Activated T-cell treated with anti-CD3 and anti-CD28 coated beads, Interleukin-2, amount 50 U/mL, for 72 hours (primary cell): ENCODE measurements around the gene RPRML. TPM values are rescaled to one million over a fixed set of nuclear protein-coding genes. Genes with fewer than 3 reads are reported as not detected.

Experiments
- ATAC-seq, 2 donors: fragments of 150-1000 bp; cut with Tn5 transposase; replicated peaks in 1 of 2; 2 replicates each; pipeline ENCODE4 v1.10.0; 2021; ENCODE audit warnings: moderate library complexity in 2 of 2, mild to moderate bottlenecking in 1 of 2
- DNase-seq, 2 donors: peaks; one replicate each; pipeline ENCODE4 v3.0.0; 2021 to 2022; ENCODE audit warnings: mixed read lengths in 1 of 2
- H3K27ac Mint-ChIP-seq: one replicate; pipeline ENCODE4 v1.8.0; 2022; ENCODE audit warnings: mild to moderate bottlenecking, moderate library complexity, mixed read lengths
- H3K27me3 Mint-ChIP-seq: one replicate; pipeline ENCODE4 v1.8.0; 2022; ENCODE audit warnings: low read depth, mixed read lengths
- H3K36me3 Mint-ChIP-seq, 2 donors: one replicate each; pipeline ENCODE4 v1.8.0; 2022; ENCODE audit warnings: mixed read lengths in 2 of 2, mild to moderate bottlenecking in 1 of 2; ENCODE audit not compliant: insufficient read depth in 2 of 2
- H3K4me1 Mint-ChIP-seq: one replicate; pipeline ENCODE4 v1.8.0; 2022; ENCODE audit warnings: low read depth, mixed read lengths
- H3K4me3 Mint-ChIP-seq, 2 donors: one replicate each; pipeline ENCODE4 v1.8.0; 2022; ENCODE audit warnings: mild to moderate bottlenecking in 2 of 2, mixed read lengths in 2 of 2, moderate library complexity in 2 of 2
- H3K9me3 Mint-ChIP-seq, 2 donors: one replicate each; pipeline ENCODE4 v1.8.0; 2022; ENCODE audit warnings: mixed read lengths in 2 of 2
- total RNA-seq, 2 donors: library from RNA; stranded (reverse); gene quantifications; one replicate each; pipeline ENCODE4 v1.2.3, GENCODE V29; 2022

RPRML gene
- total RNA-seq, 2 donors from 2014 or later = not detected

- Mint-ChIP-seq H3K36me3 (peaks cover 0 to 1% of the 10 kb centered on the region in 2 donors), H3K27me3 (peaks cover 10% of the 10 kb centered on the region), H3K4me3 (no peak overlapping the region), H3K9me3 (no peaks in the 10 kb centered on the region), H3K27ac (no peak overlapping the region), H3K4me1 (no peaks in the 10 kb centered on the region)
- no peak for ATAC-seq
- no peak for DNase-seq
Observed at GRCh38 chr17:46986366-46986765, 7.3 kb upstream of the RPRML start.

- no peak overlapping the region for H3K4me3 Mint-ChIP-seq
- ATAC-seq (no peak), DNase-seq (no peak)
- H3K9me3 Mint-ChIP-seq = no peaks in the 10 kb centered on the region
- peaks cover 25% of the 10 kb centered on the region for H3K27me3 Mint-ChIP-seq
- no peak overlapping the region for H3K27ac Mint-ChIP-seq
- H3K36me3 Mint-ChIP-seq = peaks cover 0 to 1% of the 10 kb centered on the region in 2 donors
- peaks cover 6% of the 10 kb centered on the region for H3K4me1 Mint-ChIP-seq
Observed at GRCh38 chr17:46984892-46985291, 5.8 kb upstream of the RPRML start.

GRCh38 chr17:46984341-46984740, 5.3 kb upstream of the RPRML start:
- H3K36me3 Mint-ChIP-seq = peaks cover 1 to 2% of the 10 kb centered on the region in 2 donors
- no peak for DNase-seq
- ATAC-seq = no peak
- peaks cover 30% of the 10 kb centered on the region for H3K27me3 Mint-ChIP-seq
- no peaks in the 10 kb centered on the region for H3K9me3 Mint-ChIP-seq
- peaks cover 7% of the 10 kb centered on the region for H3K4me1 Mint-ChIP-seq
- no peak overlapping the region for H3K4me3 Mint-ChIP-seq
- H3K27ac Mint-ChIP-seq = no peak overlapping the region

GRCh38 chr17:46983782-46984181, 4.7 kb upstream of the RPRML start:
- Mint-ChIP-seq H3K4me1 (peaks cover 7% of the 10 kb centered on the region), H3K27me3 (peaks cover 31% of the 10 kb centered on the region), H3K4me3 (no peak overlapping the region), H3K9me3 (no peaks in the 10 kb centered on the region), H3K27ac (no peak overlapping the region), H3K36me3 (peaks cover 1 to 2% of the 10 kb centered on the region in 2 donors)
- DNase-seq (no peak), ATAC-seq (no peak)

- Mint-ChIP-seq H3K27ac (no peak overlapping the region), H3K9me3 (no peaks in the 10 kb centered on the region), H3K36me3 (peaks cover 1 to 2% of the 10 kb centered on the region in 2 donors), H3K27me3 (peaks cover 30% of the 10 kb centered on the region), H3K4me3 (no peak overlapping the region), H3K4me1 (peaks cover 14% of the 10 kb centered on the region)
- DNase-seq = no peak
- ATAC-seq = no peak
Observed at GRCh38 chr17:46982577-46982976, 3.5 kb upstream of the RPRML start.

GRCh38 chr17:46978489-46979146, 435 bp downstream of the RPRML start:
- ATAC-seq = peak; percentile 52
- peaks cover 46% of the 10 kb centered on the region for H3K27me3 Mint-ChIP-seq

GRCh38 chr17:46977750-46978488, 1.1 kb downstream of the RPRML start:
- H3K9me3 Mint-ChIP-seq = no peaks in the 10 kb centered on the region
- peaks cover 46% of the 10 kb centered on the region for H3K27me3 Mint-ChIP-seq
- H3K36me3 Mint-ChIP-seq = peaks cover 0 to 2% of the 10 kb centered on the region in 2 donors
- peak overlapping the region; percentile 88 to 89 for H3K4me3 Mint-ChIP-seq
- peaks cover 14% of the 10 kb centered on the region for H3K4me1 Mint-ChIP-seq
- ATAC-seq (no peak), DNase-seq (no peak)
- H3K27ac Mint-ChIP-seq = no peak overlapping the region

More at GRCh38 chr17:46978489-46979146, 435 bp downstream of the RPRML start:
- H3K4me3 Mint-ChIP-seq = peak overlapping the region; percentile 60 to 89
- H3K4me1 Mint-ChIP-seq = peaks cover 14% of the 10 kb centered on the region
- H3K27ac Mint-ChIP-seq = no peak overlapping the region
- peak; percentile 15 to 16 for DNase-seq
- no peaks in the 10 kb centered on the region for H3K9me3 Mint-ChIP-seq
- H3K36me3 Mint-ChIP-seq = peaks cover under 1 to 2% of the 10 kb centered on the region in 2 donors

GRCh38 chr17:46977348-46977747, 1.7 kb downstream of the RPRML start:
- H3K4me1 Mint-ChIP-seq = peaks cover 14% of the 10 kb centered on the region
- ATAC-seq (no peak), DNase-seq (no peak)
- H3K36me3 Mint-ChIP-seq = peaks cover 0 to 2% of the 10 kb centered on the region in 2 donors
- no peak overlapping the region for H3K27ac Mint-ChIP-seq
- H3K9me3 Mint-ChIP-seq = no peaks in the 10 kb centered on the region
- H3K4me3 Mint-ChIP-seq = peak overlapping the region in 1 of 2 donors; percentile 89
- H3K27me3 Mint-ChIP-seq = peaks cover 46% of the 10 kb centered on the region

- H3K4me3 Mint-ChIP-seq = no peak overlapping the region
- no peak overlapping the region for H3K27ac Mint-ChIP-seq
- no peaks in the 10 kb centered on the region for H3K9me3 Mint-ChIP-seq
- H3K36me3 Mint-ChIP-seq = peaks cover 0 to 2% of the 10 kb centered on the region in 2 donors
- no peak for DNase-seq
- peaks cover 46% of the 10 kb centered on the region for H3K27me3 Mint-ChIP-seq
- ATAC-seq = no peak
- peaks cover 14% of the 10 kb centered on the region for H3K4me1 Mint-ChIP-seq
Observed at GRCh38 chr17:46976626-46977270, 2.3 kb downstream of the RPRML start.

GRCh38 chr17:46975287-46975686, 3.8 kb downstream of the RPRML start:
- DNase-seq (no peak), ATAC-seq (no peak)
- peaks cover 12% of the 10 kb centered on the region for H3K4me1 Mint-ChIP-seq
- H3K4me3 Mint-ChIP-seq = no peak overlapping the region
- H3K27me3 Mint-ChIP-seq = peaks cover 34% of the 10 kb centered on the region
- no peak overlapping the region for H3K27ac Mint-ChIP-seq
- no peaks in the 10 kb centered on the region for H3K9me3 Mint-ChIP-seq
- peaks cover 0 to 2% of the 10 kb centered on the region in 2 donors for H3K36me3 Mint-ChIP-seq

- DNase-seq = no peak
- peaks cover 24% of the 10 kb centered on the region for H3K27me3 Mint-ChIP-seq
- peaks cover 7% of the 10 kb centered on the region for H3K4me1 Mint-ChIP-seq
- no peaks in the 10 kb centered on the region for H3K36me3 Mint-ChIP-seq
- no peaks in the 10 kb centered on the region for H3K9me3 Mint-ChIP-seq
- no peak overlapping the region for H3K4me3 Mint-ChIP-seq
- no peak overlapping the region for H3K27ac Mint-ChIP-seq
- ATAC-seq = no peak
Observed at GRCh38 chr17:46974086-46974485, 5.0 kb downstream of the RPRML start.

GRCh38 chr17:46972346-46972745, 6.7 kb downstream of the RPRML start:
- no peaks in the 10 kb centered on the region for H3K9me3 Mint-ChIP-seq
- H3K4me1 Mint-ChIP-seq = no peaks in the 10 kb centered on the region
- H3K4me3 Mint-ChIP-seq = no peak overlapping the region
- no peak overlapping the region for H3K27ac Mint-ChIP-seq
- peaks cover 13% of the 10 kb centered on the region for H3K27me3 Mint-ChIP-seq
- DNase-seq (no peak), ATAC-seq (no peak)
- no peaks in the 10 kb centered on the region for H3K36me3 Mint-ChIP-seq

GRCh38 chr17:46971647-46972300, 7.3 kb downstream of the RPRML start:
- H3K36me3 Mint-ChIP-seq = no peaks in the 10 kb centered on the region
- no peaks in the 10 kb centered on the region for H3K4me1 Mint-ChIP-seq
- no peak overlapping the region for H3K4me3 Mint-ChIP-seq
- H3K27ac Mint-ChIP-seq = no peak overlapping the region
- H3K9me3 Mint-ChIP-seq = no peaks in the 10 kb centered on the region
- H3K27me3 Mint-ChIP-seq = peaks cover 7% of the 10 kb centered on the region
- DNase-seq (no peak), ATAC-seq (no peak)
